ENCODE measurements around the gene GYS1. TPM values are rescaled to one million over a fixed set of nuclear protein-coding genes. Genes with fewer than 3 reads are reported as not detected.

GYS1 gene
- total RNA-seq, 1 donor from 2014 or later: 24.8 TPM

DNA sequence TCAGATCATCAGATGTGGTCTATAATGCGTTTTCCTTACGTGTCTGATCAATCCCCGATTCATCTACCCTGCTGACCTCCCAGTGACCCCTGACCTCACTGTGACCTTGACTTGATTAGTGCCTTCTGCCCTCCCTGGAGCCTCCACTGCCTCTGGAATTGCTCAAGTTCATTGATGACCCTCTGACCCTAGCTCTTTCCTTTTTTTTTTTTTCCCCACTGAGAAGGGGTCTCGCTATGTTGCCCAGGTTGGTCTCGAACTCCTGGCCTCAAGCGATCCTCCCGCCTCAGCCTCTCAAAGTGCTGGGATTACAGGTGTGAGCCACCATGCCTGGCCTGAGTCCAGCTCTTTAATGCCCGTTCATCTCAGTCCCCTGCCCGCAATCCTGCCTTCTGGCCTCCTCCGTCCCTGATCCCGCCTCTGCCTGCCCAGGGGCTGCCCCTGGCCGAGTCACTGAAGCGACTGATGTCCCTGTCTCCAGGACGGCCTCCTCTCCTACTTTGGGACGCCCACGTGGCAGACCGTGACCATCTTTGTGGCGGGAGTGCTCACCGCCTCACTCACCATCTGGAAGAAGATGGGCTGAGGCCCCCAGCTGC is 32.0 kb downstream of the GYS1 start:
- TF ChIP-seq, protein P1, sequence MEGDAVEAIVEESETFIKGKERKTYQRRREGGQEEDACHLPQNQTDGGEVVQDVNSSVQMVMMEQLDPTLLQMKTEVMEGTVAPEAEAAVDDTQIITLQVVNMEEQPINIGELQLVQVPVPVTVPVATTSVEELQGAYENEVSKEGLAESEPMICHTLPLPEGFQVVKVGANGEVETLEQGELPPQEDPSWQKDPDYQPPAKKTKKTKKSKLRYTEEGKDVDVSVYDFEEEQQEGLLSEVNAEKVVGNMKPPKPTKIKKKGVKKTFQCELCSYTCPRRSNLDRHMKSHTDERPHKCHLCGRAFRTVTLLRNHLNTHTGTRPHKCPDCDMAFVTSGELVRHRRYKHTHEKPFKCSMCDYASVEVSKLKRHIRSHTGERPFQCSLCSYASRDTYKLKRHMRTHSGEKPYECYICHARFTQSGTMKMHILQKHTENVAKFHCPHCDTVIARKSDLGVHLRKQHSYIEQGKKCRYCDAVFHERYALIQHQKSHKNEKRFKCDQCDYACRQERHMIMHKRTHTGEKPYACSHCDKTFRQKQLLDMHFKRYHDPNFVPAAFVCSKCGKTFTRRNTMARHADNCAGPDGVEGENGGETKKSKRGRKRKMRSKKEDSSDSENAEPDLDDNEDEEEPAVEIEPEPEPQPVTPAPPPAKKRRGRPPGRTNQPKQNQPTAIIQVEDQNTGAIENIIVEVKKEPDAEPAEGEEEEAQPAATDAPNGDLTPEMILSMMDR (IDR thresholded peaks at IDR 0.05; ENCODE audit: insufficient read depth, low read length, poor library complexity, severe bottlenecking): no peak
- DNase-seq (ENCODE audit: low read depth): no peak
- Histone ChIP-seq H3K36me3 (ENCODE audit: control insufficient read depth, insufficient read depth, low read length) (peaks cover 2% of the 10 kb centered on the region), H3K4me3 (ENCODE audit: low read depth, low read length) (no peak overlapping the region), H3K27me3 (ENCODE audit: control insufficient read depth, insufficient read depth, low read length) (no peaks in the 10 kb centered on the region)

DNA sequence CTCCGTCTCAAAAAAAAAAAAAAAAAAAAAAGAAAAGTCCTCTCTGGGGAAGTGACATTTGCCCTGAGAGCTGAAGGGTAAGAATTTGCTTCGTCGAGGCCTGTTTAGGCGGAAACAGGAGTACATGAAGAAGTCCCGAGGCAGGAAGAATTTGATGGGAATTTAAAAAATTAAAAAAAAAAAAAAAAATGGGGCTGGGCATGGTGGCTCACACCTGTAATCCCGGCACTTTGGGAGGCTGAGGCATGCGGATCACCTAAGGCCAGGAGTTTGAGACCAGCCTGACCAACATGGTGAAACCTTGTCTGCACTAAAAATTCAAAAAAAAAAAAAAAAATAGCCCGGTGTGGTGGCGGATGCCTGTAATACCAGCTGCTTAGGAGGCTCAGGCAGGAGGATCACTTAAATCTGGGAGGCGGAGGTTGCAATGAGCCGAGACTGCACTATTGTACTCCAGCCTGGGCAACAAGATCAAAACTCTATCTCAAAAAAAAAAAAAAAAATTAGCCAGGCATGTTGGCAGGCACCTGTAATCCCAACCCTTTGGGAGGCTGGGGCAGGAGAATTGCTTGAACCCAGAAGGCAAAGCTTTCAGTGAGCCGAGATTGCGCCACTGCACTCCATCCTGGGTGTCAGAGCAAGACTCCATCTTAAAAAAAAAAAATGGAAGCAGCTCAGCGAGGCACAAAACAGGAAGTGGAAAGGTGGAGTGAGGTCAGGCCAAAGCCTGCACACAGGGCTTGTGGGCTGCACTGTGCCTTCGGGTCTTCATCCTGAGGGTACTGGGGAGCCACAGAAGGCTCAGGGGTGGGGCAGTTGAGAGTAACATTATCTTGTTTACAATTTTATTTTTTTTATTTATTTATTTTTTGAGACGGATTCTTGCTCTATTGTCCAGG is 33.5 kb downstream of the GYS1 start:
- TF ChIP-seq, protein P1 (IDR thresholded peaks at IDR 0.05; ENCODE audit: insufficient read depth, low read length, poor library complexity, severe bottlenecking): no peak
- Histone ChIP-seq H3K27me3 (ENCODE audit: control insufficient read depth, insufficient read depth, low read length) (no peaks in the 10 kb centered on the region), H3K4me3 (ENCODE audit: low read depth, low read length) (no peak overlapping the region), H3K36me3 (ENCODE audit: control insufficient read depth, insufficient read depth, low read length) (peaks cover 2% of the 10 kb centered on the region)
- DNase-seq (ENCODE audit: low read depth): no peak

DNA sequence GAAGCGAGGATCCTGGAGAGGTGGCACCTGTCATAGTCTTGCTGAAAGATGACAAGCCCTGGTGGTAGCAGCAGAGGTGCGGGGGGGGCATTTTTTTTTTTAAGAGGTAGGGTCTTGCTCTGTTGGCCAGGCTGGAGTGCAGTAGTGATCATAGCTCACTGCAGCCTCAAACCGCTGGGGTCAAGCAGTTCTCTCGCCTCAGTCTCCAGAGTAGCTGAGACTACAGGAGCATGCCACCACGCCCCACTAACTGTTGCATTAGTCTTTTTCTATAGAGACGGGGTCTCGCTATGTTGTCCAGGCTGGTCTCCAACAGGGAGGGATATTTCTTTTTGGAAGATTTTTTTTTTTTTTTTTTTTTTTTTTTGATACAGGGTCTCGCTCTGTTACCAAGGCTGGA is 35.1 kb downstream of the GYS1 start:
- DNase-seq (ENCODE audit: low read depth): no peak
- Histone ChIP-seq H3K27me3 (ENCODE audit: control insufficient read depth, insufficient read depth, low read length) (no peaks in the 10 kb centered on the region), H3K4me3 (ENCODE audit: low read depth, low read length) (no peak overlapping the region)

DNA sequence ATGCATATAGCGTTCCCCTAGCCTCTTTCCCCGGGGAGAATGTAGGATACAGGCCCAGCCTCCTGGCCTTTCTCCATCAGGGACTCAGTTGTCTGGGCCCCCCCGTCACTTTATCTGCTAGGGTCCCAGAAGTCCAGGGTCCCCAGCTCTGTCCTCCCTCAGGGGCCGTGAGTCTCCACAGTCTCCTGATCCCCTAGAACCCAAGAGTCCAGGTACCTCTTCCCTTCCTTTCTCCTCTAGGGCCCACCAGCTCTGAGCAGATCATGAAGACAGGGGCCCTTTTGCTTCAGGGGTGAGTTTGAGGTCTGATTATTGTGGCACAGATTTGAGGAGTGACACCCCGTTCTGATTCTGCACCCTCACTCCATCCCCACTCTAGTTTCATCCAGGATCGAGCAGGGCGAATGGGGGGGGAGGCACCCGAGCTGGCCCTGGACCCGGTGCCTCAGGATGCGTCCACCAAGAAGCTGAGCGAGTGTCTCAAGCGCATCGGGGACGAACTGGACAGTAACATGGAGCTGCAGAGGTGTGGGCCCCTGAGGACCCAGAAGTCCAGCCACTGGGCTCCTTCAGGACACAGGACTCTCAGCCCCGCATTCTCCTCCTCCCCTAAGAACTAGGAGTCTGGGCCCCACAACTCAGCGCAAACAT is 37.7 kb downstream of the GYS1 start:
- no peak for DNase-seq (ENCODE audit: low read depth)
- Histone ChIP-seq H3K27me3 (ENCODE audit: control insufficient read depth, insufficient read depth, low read length) (no peaks in the 10 kb centered on the region), H3K36me3 (ENCODE audit: control insufficient read depth, insufficient read depth, low read length) (peaks cover 2% of the 10 kb centered on the region), H3K4me3 (ENCODE audit: low read depth, low read length) (peak overlapping the region; percentile 88)
- TF ChIP-seq, protein P1 (IDR thresholded peaks at IDR 0.05; ENCODE audit: insufficient read depth, low read length, poor library complexity, severe bottlenecking): no peak

More for the DNA sequence above, 35.1 kb downstream of the GYS1 start:
- H3K36me3 ChIP-seq (ENCODE audit: control insufficient read depth, insufficient read depth, low read length): peaks cover 2% of the 10 kb centered on the region
- TF ChIP-seq, protein P1 (IDR thresholded peaks at IDR 0.05; ENCODE audit: insufficient read depth, low read length, poor library complexity, severe bottlenecking): no peak

DNA sequence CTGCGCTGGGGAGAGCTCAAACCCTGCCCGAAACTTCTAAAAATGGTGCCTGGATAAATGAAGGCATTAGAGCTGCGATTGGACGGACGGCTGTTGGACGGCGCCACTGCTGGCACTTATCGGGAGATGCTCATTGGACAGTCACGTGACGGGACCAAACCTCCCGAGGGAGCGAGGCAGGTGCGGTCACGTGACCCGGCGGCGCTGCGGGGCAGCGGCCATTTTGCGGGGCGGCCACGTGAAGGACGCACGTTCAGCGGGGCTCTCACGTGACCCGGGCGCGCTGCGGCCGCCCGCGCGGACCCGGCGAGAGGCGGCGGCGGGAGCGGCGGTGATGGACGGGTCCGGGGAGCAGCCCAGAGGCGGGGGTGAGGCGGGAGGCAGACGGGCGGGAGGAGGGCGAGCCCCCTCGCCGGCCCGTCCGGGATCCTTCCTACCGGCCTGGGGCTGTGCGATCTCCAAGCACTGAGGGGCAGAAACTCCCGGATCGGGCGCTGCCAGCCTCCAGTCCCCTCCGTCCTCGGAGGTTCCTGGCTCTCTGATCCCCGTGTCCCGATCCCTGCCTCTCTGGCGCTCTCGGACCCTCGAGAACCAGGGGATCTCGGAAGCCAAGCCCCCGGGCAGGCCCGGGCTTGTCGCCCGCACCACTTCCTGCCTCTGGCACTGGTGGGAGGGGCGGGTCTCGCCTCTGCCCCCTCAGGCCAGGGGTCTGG is 38.4 kb downstream of the GYS1 start, which contains the start of gene BAX:
BAX (plus strand) TSS at position 281 of the 713 bp plus-strand sequence; CDS start at position 335, 54 bp downstream.
- peak; percentile 69 for DNase-seq (ENCODE audit: low read depth)
- TF ChIP-seq, protein P1 (IDR thresholded peaks at IDR 0.05; ENCODE audit: insufficient read depth, low read length, poor library complexity, severe bottlenecking): no peak

More for the DNA sequence above, 38.4 kb downstream of the GYS1 start, which contains the start of gene BAX:
- peak within 1 kb of the TSS; percentile 88 for H3K4me3 ChIP-seq (ENCODE audit: low read depth, low read length)
- H3K36me3 ChIP-seq (ENCODE audit: control insufficient read depth, insufficient read depth, low read length): peaks cover 2% of the 10 kb centered on the region
- H3K27me3 ChIP-seq (ENCODE audit: control insufficient read depth, insufficient read depth, low read length): no peaks in the 10 kb centered on the region

Data from kidney epithelial cell (primary cell).